ENCODE measurements around the gene RASA3. TPM values are rescaled to one million over a fixed set of nuclear protein-coding genes. Genes with fewer than 3 reads are reported as not detected.

Gene RASA3
- total RNA-seq, 3 donors from 2014 or later = 7.9 to 19.0 (median 8.4) TPM

DNA sequence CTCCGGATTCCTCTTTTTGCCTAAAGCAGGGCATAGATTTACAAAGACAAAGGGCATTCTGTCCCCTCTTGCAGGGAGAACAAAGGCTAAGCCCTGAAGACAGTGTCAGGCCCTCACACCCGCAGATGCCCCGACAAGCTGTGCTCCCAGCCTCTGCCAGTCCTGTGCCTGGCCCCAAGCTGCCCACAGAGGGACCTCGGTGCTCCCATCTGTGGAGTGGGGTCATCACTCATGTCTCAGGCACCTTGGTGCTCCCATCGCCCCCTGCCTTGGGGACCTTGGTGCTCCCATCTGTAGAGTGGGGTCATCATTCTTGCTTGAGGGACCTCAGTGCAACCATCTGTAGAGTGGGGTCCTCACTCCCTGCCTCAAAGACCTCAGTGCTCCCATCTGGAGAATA lies 182.9 kb downstream of the RASA3 start:
- intact Hi-C loops (cut with DNase I, micrococcal nuclease) = no loop called here
- TF ChIP-seq, protein P1, sequence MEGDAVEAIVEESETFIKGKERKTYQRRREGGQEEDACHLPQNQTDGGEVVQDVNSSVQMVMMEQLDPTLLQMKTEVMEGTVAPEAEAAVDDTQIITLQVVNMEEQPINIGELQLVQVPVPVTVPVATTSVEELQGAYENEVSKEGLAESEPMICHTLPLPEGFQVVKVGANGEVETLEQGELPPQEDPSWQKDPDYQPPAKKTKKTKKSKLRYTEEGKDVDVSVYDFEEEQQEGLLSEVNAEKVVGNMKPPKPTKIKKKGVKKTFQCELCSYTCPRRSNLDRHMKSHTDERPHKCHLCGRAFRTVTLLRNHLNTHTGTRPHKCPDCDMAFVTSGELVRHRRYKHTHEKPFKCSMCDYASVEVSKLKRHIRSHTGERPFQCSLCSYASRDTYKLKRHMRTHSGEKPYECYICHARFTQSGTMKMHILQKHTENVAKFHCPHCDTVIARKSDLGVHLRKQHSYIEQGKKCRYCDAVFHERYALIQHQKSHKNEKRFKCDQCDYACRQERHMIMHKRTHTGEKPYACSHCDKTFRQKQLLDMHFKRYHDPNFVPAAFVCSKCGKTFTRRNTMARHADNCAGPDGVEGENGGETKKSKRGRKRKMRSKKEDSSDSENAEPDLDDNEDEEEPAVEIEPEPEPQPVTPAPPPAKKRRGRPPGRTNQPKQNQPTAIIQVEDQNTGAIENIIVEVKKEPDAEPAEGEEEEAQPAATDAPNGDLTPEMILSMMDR (IDR thresholded peaks at IDR 0.05) = no peak

DNA sequence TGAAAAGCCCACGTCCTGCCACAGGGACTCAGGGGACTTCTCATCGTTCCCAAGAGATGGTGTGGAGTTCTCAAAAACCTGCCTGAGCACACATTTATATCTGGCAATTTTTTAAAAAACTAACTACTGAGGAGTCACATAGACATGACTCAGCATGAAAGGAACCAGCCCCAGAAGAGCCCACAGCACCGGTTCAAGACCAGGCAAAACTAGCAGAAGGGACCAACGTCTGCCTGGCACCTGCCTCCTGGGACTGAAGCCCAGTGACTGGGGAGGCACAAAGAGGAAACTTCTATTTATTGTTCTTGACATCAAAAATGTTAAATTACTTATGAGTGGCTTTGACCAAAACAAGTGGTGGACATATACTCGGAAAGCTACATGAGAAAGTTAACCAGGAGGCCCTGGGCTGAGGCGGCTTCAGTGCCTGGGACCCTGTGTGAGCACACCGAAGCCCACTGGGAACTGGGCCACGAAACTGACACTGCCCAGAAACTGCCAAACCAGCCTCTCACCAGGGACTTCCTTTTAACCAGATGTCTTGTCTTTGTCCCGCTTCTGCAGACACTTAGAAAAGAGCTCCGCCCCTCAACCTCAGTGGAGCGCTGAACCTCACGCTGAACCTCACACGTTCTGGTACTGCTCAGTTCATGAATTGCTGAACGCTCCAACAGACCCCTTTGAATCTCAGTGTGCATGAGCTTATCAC lies 184.2 kb downstream of the RASA3 start:
- Histone ChIP-seq H3K4me1 (ENCODE audit: low read depth) (peaks cover 9% of the 10 kb centered on the region), H3K9me3 (no peaks in the 10 kb centered on the region), H3K4me3 (no peak overlapping the region), H3K36me3 (ENCODE audit: low read depth) (no peaks in the 10 kb centered on the region)
- ATAC-seq = no peak
- peak in 2 of 3 donors; percentile 19 to 27 for DNase-seq
- intact Hi-C loops (cut with DNase I, micrococcal nuclease) = no loop called here
- TF ChIP-seq, protein P1 (IDR thresholded peaks at IDR 0.05) = no peak

More for the DNA sequence above, 182.9 kb downstream of the RASA3 start:
- DNase-seq (peak in 2 of 3 donors; percentile 18 to 39), ATAC-seq (no peak)
- Histone ChIP-seq H3K9me3 (no peaks in the 10 kb centered on the region), H3K4me3 (no peak overlapping the region), H3K4me1 (ENCODE audit: low read depth) (peaks cover 9% of the 10 kb centered on the region), H3K36me3 (ENCODE audit: low read depth) (no peaks in the 10 kb centered on the region)

DNA sequence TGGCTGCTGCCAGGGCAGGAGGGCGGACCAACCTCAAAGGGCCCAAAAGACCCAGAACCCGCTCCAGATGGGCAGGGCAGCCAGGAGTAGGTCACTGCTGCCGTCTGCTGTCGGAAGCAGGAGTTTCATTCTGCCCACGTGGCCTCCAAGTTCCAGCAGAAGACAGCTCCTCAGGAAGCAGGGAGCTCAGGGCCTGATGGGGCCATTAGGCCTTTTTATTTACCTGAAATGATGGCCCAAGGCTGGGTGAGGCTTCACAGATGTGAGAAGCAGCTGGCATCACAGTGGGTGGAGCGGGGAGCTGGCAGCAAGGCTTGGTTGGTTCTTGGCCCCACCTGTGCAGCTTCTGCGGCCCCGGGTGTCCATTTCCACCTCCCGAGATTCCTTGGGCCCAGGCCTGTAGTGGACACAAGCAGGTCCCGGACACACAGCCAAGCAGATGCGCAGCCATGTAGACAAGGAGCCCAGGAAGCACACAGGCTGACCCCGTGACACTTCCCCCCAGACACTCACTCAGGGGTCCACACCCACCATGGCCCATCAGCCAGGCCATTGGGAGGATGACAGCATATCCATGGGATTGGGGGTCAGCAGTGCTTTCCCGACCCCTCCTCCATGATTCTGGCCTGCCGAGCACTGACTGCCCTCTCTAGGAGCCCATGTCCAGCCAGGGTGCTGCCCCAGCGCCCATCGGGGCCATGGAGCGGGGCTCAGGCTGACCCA lies 185.0 kb downstream of the RASA3 start:
- H3K36me3 ChIP-seq (ENCODE audit: low read depth) = no peaks in the 10 kb centered on the region
- H3K4me1 ChIP-seq (ENCODE audit: low read depth) = peaks cover 9% of the 10 kb centered on the region
- H3K4me3 ChIP-seq = no peak overlapping the region
- intact Hi-C loops (cut with DNase I, micrococcal nuclease) = no loop called here
- ATAC-seq (peak; percentile 69), DNase-seq (peak in 2 of 3 donors; percentile 72 to 74)
- no peaks in the 10 kb centered on the region for H3K9me3 ChIP-seq
- TF ChIP-seq, protein P1 (IDR thresholded peaks at IDR 0.05) = peak; percentile 23

DNA sequence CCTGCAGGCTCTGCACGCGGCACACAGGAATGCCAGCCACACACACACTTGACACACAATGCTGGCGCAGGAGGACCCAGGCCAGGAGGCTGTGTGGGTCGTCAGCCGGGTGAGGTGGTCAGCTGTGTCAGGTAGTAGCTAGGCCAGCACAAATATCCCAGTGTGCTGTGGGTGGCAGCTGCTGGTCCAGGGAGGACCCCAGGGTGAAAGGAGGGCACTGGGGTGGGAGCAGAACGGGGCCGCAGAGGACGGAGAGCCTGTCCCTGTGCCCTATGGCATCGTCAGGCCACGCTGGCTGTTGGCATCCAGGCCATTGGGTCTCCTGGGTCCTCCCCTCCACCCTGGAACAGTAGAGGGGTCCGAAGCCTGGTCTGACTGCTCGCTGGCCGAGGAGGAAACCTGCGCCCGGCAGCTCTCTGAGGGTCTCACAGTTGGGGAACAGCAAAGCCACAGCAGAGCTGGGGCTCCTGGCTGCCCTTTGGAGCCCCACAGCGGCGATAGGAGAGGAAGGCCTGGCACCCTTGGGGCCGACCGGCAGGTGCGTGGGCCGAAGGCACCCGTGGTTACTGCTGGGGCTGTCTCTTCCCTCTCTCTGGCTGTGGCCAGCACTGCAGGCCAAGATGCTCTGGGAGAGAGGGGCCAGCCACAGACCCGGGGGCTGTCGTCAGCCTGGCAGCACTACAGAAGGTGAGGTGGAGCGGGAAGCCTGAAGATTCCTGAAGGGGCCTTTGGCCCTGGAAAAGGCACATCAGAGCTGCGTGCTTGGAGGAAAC lies 185.8 kb downstream of the RASA3 start:
- no peak for ATAC-seq
- Histone ChIP-seq H3K4me1 (ENCODE audit: low read depth) (peaks cover 9% of the 10 kb centered on the region), H3K9me3 (no peaks in the 10 kb centered on the region), H3K4me3 (no peak overlapping the region), H3K36me3 (ENCODE audit: low read depth) (no peaks in the 10 kb centered on the region)
- intact Hi-C loops (cut with DNase I, micrococcal nuclease) = no loop called here
- TF ChIP-seq, protein P1 (IDR thresholded peaks at IDR 0.05) = no peak
- DNase-seq = no peak

DNA sequence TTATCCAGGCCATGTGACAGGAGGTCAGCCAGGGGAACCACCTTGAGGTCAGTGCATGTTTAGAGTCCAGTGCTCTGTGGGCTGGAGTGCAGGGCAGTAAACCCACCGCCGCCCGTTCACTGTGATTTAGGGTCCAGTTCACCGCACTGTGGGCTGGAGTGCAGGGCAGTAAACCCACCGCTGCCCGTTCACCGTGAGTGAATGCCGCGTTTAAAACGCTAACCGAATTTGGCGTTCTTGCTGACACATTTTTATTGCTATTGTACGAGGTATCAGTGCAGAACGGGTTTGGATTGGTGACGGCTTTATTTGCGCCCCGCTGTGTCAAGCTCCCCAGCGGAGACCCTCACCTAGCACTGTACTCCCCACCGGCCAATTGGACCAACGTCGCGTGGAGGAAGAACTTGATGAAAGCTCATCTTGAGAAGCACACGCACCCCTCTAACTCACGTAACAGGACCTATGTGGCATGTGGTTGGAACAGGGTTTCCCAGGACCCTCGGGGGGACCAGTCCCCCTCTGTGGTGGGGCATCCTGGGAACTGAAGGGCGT lies 186.5 kb downstream of the RASA3 start:
- DNase-seq (no peak), ATAC-seq (no peak)
- Histone ChIP-seq H3K9me3 (no peaks in the 10 kb centered on the region), H3K4me1 (ENCODE audit: low read depth) (peaks cover 2% of the 10 kb centered on the region), H3K4me3 (no peak overlapping the region), H3K36me3 (ENCODE audit: low read depth) (no peaks in the 10 kb centered on the region)
- TF ChIP-seq, protein P1 (IDR thresholded peaks at IDR 0.05) = no peak
- intact Hi-C loops (cut with DNase I, micrococcal nuclease) = no loop called here

Data from mucosa of descending colon (tissue), 3 donors.